HUES64 (cell line): ENCODE measurements around the gene ZNF619. TPM values are rescaled to one million over a fixed set of nuclear protein-coding genes. Genes with fewer than 3 reads are reported as not detected.

Source experiments
- H3K27ac ChIP-seq: 2 replicates; pipeline ENCODE4 v1.7.0; 2013; ENCODE audit warnings: low read depth, low read length, inconsistent platforms
- H3K27me3 ChIP-seq: 2 replicates; pipeline ENCODE4 v1.6.1; 2013; ENCODE audit warnings: mild to moderate bottlenecking, low read length; ENCODE audit not compliant: insufficient read depth
- H3K36me3 ChIP-seq: 2 replicates; pipeline ENCODE4 v1.6.1; 2013; ENCODE audit warnings: mild to moderate bottlenecking, low read length; ENCODE audit not compliant: insufficient read depth
- H3K4me1 ChIP-seq: 2 replicates; pipeline ENCODE4 v1.6.1; 2013; ENCODE audit warnings: mild to moderate bottlenecking, low read length, moderate library complexity; ENCODE audit not compliant: insufficient read depth
- H3K4me3 ChIP-seq: 2 replicates; pipeline ENCODE4 v1.5.1; 2013; ENCODE audit warnings: mild to moderate bottlenecking, low read length, moderate library complexity
- H3K9ac ChIP-seq: 2 replicates; pipeline ENCODE4 v1.6.1; 2013; ENCODE audit warnings: mild to moderate bottlenecking, low read depth, low read length
- H3K9me3 ChIP-seq: 2 replicates; pipeline ENCODE4 v1.6.1; 2013; ENCODE audit warnings: low read depth, low read length; ENCODE audit not compliant: insufficient read depth
- WGBS: fragments of 150-250, 120-280 bp; methylation state at CpG from one replicate; pipeline ENCODE4 v1.1.7; 2013; ENCODE audit warnings: missing lambda C conversion rate; 5-methylcytosine and 5-hydroxymethylcytosine counted together
- polyA plus RNA-seq, 2 experiments: library from polyadenylated mRNA; stranded (reverse); fragments of 50-300 nt; gene quantifications; one replicate each; pipeline ENCODE4 v1.2.3, GENCODE V29; 2013

The ZNF619 gene
- polyA plus RNA-seq (2013, experiment 1 of 2), result 1.1 TPM
- polyA plus RNA-seq (2013, experiment 2 of 2), result 1.8 TPM

DNA sequence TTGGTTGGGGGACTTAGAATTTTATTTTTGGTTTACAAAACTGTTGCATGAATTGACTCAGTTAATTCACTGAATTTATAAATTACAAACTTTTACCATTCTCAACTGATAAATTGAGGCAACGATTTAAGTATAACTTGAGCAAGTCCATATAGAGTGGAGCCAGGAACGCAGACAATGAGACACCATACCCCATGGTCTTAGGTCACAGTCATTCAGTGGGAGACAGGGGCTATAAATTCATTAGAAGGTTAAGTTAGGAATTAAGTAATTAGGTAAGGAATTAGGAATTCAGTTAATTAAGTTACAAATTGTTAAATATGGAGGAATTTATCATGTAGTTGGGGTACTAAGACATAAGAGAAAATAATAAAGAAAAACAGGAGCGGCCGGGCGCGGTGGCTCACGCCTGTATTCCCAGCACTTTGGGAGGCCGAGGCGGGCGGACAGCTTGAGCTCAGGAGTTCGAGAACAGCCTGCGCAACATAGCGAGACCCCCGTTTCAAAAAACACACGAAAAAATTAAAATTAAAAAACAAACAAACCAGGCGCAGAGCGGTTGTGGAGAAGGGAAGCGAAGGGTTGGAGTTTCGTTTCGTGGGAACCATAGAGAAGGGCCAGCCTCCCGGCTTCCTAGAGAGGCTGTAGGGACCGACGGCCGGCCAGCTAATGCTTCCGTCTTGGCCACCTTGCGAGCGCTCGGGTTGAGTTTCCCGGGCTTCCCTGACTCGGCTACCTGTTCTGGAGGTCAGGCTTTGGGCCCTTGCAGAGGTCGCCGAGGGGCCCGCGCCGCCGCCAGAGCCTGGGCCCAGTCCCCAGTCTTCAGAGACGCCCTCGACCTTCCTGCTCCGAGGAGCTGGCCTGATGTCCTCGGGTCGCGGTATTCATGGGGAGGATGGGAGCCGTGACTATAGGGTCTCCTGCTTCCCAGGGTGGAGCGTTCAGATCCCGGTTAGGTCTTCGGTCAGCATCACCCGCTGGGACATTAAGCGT lies at the start of gene ZNF619:
TSS of gene ZNF619 (plus strand) at position 645 of the 993 bp plus-strand sequence. CDS start 858 bp downstream, outside the sequence.
- no peaks in the 10 kb centered on the region for H3K36me3 ChIP-seq
- no peak within 1 kb of the TSS for H3K27ac ChIP-seq
- H3K27me3 ChIP-seq, result no peaks in the 10 kb centered on the region
- peak within 1 kb of the TSS; percentile 68 for H3K4me3 ChIP-seq
- H3K9ac ChIP-seq, result peak within 1 kb of the TSS; percentile 76
- 60% methylated on average over 46 of the region's 48 CpGs for WGBS
- no peaks in the 10 kb centered on the region for H3K9me3 ChIP-seq
- H3K4me1 ChIP-seq, result peaks cover 7% of the 10 kb centered on the region; the same call in 1 of the 2 replicates

GRCh38 chr3:40432793-40433192 lies 44.1 kb upstream of the ZNF619 start:
- H3K36me3 ChIP-seq, result no peaks in the 10 kb centered on the region

DNA sequence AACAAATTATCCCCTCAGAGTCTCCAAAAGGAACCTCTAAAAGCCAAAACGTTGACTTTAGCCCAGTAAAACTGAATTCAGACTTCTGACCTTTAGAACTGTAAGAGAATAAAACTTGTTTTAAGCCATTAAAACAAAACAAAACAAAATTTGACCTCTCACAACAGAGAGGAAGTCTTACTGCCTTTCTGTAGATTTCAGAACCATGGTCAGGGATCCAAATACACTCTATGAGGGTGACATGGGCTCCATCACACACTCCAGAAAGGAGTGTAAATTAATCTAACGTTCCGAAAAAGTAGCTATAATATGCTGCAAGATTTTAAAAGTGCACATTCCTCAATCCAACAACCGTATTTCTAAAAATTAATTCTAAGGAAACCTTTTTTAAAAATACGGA lies 39.0 kb upstream of the ZNF619 start:
- Histone ChIP-seq H3K27me3 (no peaks in the 10 kb centered on the region), H3K27ac (no peak overlapping the region), H3K9me3 (no peaks in the 10 kb centered on the region), H3K4me1 (no peaks in the 10 kb centered on the region), H3K36me3 (no peaks in the 10 kb centered on the region), H3K4me3 (no peak overlapping the region), H3K9ac (no peak overlapping the region)
- WGBS, result 67% methylated on average over 3 of the region's 5 CpGs

More at GRCh38 chr3:40432793-40433192, 44.1 kb upstream of the ZNF619 start:
- Histone ChIP-seq H3K9me3 (no peaks in the 10 kb centered on the region), H3K4me3 (no peak overlapping the region), H3K4me1 (peaks cover 2% of the 10 kb centered on the region; the same call in 1 of the 2 replicates), H3K9ac (no peak overlapping the region), H3K27ac (no peak overlapping the region), H3K27me3 (no peaks in the 10 kb centered on the region)
- no CpG with 5 or more reads among the region's 2 CpGs for WGBS

DNA sequence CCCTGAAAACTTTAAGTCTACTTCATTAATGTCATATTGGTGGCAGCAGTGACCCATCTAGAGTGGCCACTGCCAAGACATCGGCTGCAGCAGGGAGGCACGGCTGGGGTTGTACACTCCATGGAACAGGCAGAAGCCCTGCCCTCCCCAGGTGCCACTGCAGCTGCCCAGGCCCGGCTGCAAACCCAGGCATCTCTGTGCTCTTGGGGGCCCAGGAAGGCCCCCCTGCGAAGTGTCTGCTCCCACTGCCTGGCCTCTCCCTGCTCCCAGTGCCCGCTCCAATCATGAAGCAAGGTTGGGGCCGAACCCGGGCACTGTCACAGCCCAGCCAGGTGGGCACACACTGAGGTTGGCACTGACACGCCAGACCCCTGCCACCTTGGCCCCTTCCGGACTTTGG lies 31.9 kb upstream of the ZNF619 start:
- no peaks in the 10 kb centered on the region for H3K9me3 ChIP-seq
- no peak overlapping the region for H3K9ac ChIP-seq
- no peak overlapping the region for H3K4me3 ChIP-seq
- no peaks in the 10 kb centered on the region for H3K27me3 ChIP-seq
- H3K4me1 ChIP-seq, result no peaks in the 10 kb centered on the region
- H3K36me3 ChIP-seq, result no peaks in the 10 kb centered on the region
- 93% methylated on average over 9 of the region's 9 CpGs for WGBS
- H3K27ac ChIP-seq, result no peak overlapping the region

DNA sequence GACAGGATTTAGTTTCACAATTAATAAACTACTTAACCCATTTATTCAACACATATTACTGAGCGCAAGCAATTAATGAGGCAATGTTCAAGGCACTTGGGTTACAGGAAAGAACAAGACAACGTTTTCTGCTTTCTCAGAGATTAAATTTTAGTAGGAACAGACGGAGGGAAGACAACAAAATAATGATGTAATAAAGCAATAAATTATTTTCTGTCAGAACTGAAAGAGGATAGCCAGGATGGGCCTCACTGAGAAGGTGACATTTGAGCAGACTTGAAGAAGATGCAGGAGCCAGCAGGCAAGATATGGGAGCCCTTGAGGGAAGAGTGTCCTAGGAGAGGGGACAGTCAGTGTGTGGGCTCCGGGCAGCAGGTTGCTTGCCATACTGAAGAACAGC lies 31.0 kb upstream of the ZNF619 start:
- Histone ChIP-seq H3K9me3 (no peaks in the 10 kb centered on the region), H3K9ac (no peak overlapping the region), H3K27me3 (no peaks in the 10 kb centered on the region), H3K4me3 (no peak overlapping the region), H3K36me3 (no peaks in the 10 kb centered on the region), H3K4me1 (no peaks in the 10 kb centered on the region), H3K27ac (no peak overlapping the region)
- WGBS, result 86% methylated on average over 4 of the region's 4 CpGs

DNA sequence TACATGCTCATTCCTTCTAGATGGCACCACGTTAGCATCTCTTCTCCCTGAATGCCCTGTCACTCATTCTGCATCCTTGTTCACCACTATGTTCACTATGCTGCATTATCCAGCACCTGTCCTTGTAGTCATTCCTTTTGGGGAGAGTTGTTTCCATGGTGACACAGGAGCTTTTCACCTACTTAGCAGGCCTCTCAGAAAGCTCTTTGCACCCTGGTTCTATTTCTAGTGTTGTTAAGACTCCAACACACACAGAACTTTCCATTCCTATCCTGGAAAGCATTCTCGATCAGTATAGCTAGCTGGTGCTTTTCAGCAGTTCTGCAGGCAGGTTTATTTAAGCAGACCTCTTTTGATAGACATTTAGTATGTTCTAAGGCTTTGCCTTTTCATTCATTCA lies 26.5 kb upstream of the ZNF619 start:
- H3K36me3 ChIP-seq, result no peaks in the 10 kb centered on the region
- H3K4me1 ChIP-seq, result no peaks in the 10 kb centered on the region; the same call in 1 of the 2 replicates
- 58% methylated on average over 2 of the region's 2 CpGs for WGBS
- no peak overlapping the region for H3K4me3 ChIP-seq
- no peak overlapping the region for H3K27ac ChIP-seq
- H3K27me3 ChIP-seq, result no peaks in the 10 kb centered on the region
- no peaks in the 10 kb centered on the region for H3K9me3 ChIP-seq
- no peak overlapping the region for H3K9ac ChIP-seq

DNA sequence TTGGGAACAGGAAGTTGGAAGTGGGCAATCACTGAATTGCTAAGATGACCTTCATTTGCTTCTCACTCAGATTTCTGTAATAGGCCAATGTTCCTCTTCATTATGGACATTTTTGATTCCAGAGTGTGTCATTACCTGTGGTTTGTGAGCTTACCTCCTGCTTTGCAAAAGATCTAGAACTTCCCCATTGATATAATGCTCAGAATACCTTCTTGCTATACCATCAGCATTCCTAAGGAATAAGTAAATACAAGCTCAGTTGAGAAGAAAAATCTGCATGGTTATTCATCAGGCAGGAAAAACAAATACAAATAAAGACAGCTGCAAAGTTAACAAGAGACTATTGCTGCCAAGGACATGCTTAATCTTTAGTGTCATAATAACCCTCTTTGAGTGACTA lies 25.4 kb upstream of the ZNF619 start:
- Histone ChIP-seq H3K27ac (no peak overlapping the region), H3K4me3 (no peak overlapping the region; the same call in 1 of the 2 replicates), H3K9me3 (no peaks in the 10 kb centered on the region), H3K36me3 (no peaks in the 10 kb centered on the region), H3K4me1 (no peaks in the 10 kb centered on the region; the same call in 1 of the 2 replicates), H3K9ac (no peak overlapping the region), H3K27me3 (no peaks in the 10 kb centered on the region)

GRCh38 chr3:40452057-40452456 lies 24.9 kb upstream of the ZNF619 start:
- Histone ChIP-seq H3K4me3 (peak overlapping the region; percentile 80), H3K27ac (no peak overlapping the region)

DNA sequence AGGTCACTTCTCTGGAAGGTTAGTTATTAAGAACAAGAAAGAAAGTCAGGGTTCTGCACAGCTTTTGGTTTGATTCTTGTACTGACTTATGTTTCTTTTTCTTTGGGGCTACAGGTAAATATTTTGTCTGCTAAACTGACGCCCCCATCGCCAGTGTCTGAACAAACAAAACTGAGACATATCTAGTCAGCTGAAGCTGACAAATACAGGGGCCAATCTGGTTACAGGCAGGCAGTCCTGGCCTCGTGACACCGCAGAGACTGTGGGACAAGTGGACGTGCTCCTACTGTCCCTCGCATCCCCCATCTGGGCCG lies 24.4 kb upstream of the ZNF619 start:
- H3K27ac ChIP-seq, result peak overlapping the region; percentile 80
- H3K9ac ChIP-seq, result peak overlapping the region; percentile 71
- H3K9me3 ChIP-seq, result no peaks in the 10 kb centered on the region
- H3K4me3 ChIP-seq, result peak overlapping the region; percentile 80
- no peaks in the 10 kb centered on the region for H3K27me3 ChIP-seq
- H3K36me3 ChIP-seq, result no peaks in the 10 kb centered on the region
- 7% methylated on average over 7 of the region's 7 CpGs for WGBS
- H3K4me1 ChIP-seq, result no peaks in the 10 kb centered on the region; the same call in 1 of the 2 replicates

More at GRCh38 chr3:40452057-40452456, 24.9 kb upstream of the ZNF619 start:
- 95% methylated on average over 1 of the region's 1 CpG for WGBS
- H3K36me3 ChIP-seq, result no peaks in the 10 kb centered on the region
- no peaks in the 10 kb centered on the region; the same call in 1 of the 2 replicates for H3K4me1 ChIP-seq
- no peaks in the 10 kb centered on the region for H3K27me3 ChIP-seq
- no peaks in the 10 kb centered on the region for H3K9me3 ChIP-seq
- no peak overlapping the region for H3K9ac ChIP-seq

DNA sequence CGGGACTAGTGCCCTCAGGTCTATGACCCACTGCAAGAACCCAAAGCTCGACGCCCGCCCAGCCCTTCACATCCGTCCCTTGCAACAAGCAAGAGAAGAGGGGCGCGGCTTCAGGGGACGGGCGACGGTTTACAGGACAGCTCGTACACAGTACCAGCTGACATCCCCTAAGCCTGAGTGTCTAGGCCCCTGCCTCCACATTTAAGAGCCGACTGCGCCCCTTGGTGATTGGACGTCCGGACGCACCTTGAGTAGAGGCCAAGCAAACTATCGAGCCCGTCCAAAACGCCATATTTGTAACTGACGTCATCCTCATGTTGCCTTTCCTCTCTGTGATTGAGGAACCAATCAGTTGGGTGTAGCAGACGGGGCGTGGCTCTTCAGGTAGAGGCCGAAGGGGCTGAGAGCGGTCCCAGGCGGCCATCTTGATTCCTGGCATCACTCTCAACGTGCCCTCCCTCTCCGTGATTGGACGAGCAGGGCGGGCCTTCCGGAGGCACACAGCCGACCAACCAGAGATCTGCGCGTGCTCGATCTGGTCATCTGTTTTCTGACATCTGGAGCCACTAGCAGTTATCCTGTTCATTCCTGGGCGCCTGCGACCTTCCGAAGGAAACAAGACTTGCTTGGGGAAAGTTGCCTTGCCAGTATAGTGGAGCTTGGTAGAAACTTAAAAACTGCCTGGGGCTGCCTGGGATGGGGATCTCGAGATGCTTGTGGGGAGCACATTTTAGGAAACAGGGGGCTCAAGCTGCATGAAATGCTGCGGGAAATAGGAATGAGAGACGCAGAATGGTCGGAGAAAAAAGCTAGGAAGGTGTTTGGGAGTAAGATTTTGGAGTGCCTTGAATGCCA lies 23.8 kb upstream of the ZNF619 start:
- no peaks in the 10 kb centered on the region for H3K27me3 ChIP-seq
- peak overlapping the region; percentile 80 for H3K27ac ChIP-seq
- no peaks in the 10 kb centered on the region for H3K9me3 ChIP-seq
- under 1% methylated on average over 41 of the region's 41 CpGs for WGBS
- H3K9ac ChIP-seq, result peak overlapping the region; percentile 71
- H3K4me1 ChIP-seq, result peaks cover 2% of the 10 kb centered on the region
- peaks cover 4% of the 10 kb centered on the region for H3K36me3 ChIP-seq
- peak overlapping the region; percentile 80 for H3K4me3 ChIP-seq

GRCh38 chr3:40453933-40454332 lies 23.0 kb upstream of the ZNF619 start:
- Histone ChIP-seq H3K4me1 (peaks cover 7% of the 10 kb centered on the region), H3K9me3 (no peaks in the 10 kb centered on the region), H3K9ac (peak overlapping the region; percentile 30; the same call in 1 of the 2 replicates), H3K36me3 (peaks cover 12% of the 10 kb centered on the region), H3K27me3 (no peaks in the 10 kb centered on the region), H3K27ac (no peak overlapping the region; the same call in 1 of the 2 replicates), H3K4me3 (peak overlapping the region; percentile 80)
- 47% methylated on average over 6 of the region's 6 CpGs for WGBS
